ENCODE data around the gene RSRC2. TPM values are rescaled to one million over a fixed set of nuclear protein-coding genes. Genes with fewer than 3 reads are reported as not detected.
"Not testable (repeated sequence)": the region's sequence is repeated elsewhere in the genome, so short reads cannot be mapped to it uniquely, and the experiment has no call there.

RSRC2 gene
- total and polyA plus RNA-seq, 9 of the 15 experiments (the other 6 are each of a cell fraction or from before 2014, with no cell fraction given): 52.6 to 123 (median 80.3) TPM

DNA sequence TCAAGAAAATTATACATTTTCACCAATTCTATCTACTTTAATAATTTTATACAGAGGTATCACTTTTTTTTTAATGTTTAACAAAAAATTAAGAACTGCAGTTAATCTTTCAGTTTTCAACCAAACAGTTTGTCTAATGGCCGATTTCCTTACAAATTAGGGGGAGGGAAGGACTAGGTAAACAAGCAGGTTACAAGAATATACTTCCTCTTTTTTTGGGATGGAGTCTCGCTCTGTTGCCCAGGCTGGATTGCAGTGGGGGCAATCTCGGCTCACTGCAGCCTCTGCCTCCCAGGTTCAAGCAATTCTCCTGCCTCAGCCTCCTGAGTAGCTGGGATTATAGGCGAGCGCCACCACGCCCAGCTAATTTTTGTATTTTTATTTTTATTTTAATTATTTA lies 33.5 kb downstream of the RSRC2 start:
- H3K27ac ChIP-seq (ENCODE audit: extremely low read depth, low read depth, low read length); H4K20me1 ChIP-seq (replicated peaks; ENCODE audit: control insufficient read depth, insufficient read depth, low read length); H3K9me1 ChIP-seq (ENCODE audit: control insufficient read depth, insufficient read depth, low read length); H3K9me3 ChIP-seq (replicated peaks; ENCODE audit: control insufficient read depth, insufficient read depth, low read depth, low read length); H3K4me1 ChIP-seq (replicated peaks in 1 of 2; ENCODE audit: control insufficient read depth in 2 of 2, insufficient read depth in 2 of 2, low read length in 2 of 2); in situ Hi-C loops (cut with MboI); FAIRE-seq; CTCF ChIA-PET (ENCODE audit: low intra/inter-chr PET ratio); ATAC-seq; BruUV-seq (replicated peaks); DNase-seq (ENCODE audit: extremely low read depth in 1 of 4, low spot score in 3 of 4); intact Hi-C loops (cut with micrococcal nuclease); H2AFZ ChIP-seq (ENCODE audit: low read depth, low read length); H3K4me2 ChIP-seq (ENCODE audit: insufficient read depth, low read length); H3K9ac ChIP-seq (ENCODE audit: insufficient read depth in 1 of 2, low read depth in 2 of 2, low read length in 2 of 2); H3K27me3 ChIP-seq (ENCODE audit: control insufficient read depth in 2 of 2, insufficient read depth in 2 of 2, low read length in 2 of 2); H3K4me3 ChIP-seq: not testable (repeated sequence)
- peaks cover 64% of the 10 kb centered on the region for H3K36me3 ChIP-seq (ENCODE audit: control insufficient read depth, insufficient read depth, low read length)
- POLR2A ChIA-PET: interaction anchor here (0.6 to 9.6 kb wide), 5 partner anchors 9 to 126 kb away, joined by 3 to 125 read pairs (median 4); no protein-coding TSS in a partner anchor
- 78% methylated on average over 6 of the region's 6 CpGs for WGBS (ENCODE audit: insufficient coverage, low coverage, missing lambda C conversion rate)
- TF ChIP-seq FOXA3 (CRISPR knock-in tag; conservative IDR thresholded peaks at IDR 0.05 in 1 of 2, IDR thresholded peaks at IDR 0.05 in 1 of 2): peak; percentile 56 to 69; a peak in 3 of 4 replicates
- peak; percentile 81 for TF ChIP-seq ZNF121 (CRISPR knock-in tag; conservative IDR thresholded peaks at IDR 0.05)
- TF ChIP-seq RBFOX2 (IDR thresholded peaks at IDR 0.05; ENCODE audit: low read depth, low read length): 0 out of 2 replicates have a peak, but pooled peaks have one; percentile 13
- H3K79me2 ChIP-seq (ENCODE audit: control insufficient read depth, insufficient read depth, low read length): peaks cover 57% of the 10 kb centered on the region

DNA sequence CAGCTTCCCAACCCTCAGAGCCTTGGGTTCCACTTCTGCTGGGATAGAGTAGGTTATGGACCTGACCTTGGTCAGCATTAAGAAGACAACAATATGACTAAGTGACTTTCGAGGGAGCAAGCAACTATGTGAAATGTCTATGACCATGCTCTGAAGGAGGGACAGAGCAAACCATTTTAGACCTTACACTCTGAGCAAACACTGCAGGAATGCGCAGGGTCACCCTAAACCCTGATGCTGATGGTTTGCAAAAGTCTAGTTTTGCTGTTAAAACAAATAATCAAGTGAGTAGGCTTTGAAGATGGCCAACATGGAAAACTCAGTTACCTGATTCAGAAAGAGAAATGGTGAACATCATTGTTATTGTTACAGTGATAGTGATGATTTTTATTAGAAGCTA lies 34.7 kb downstream of the RSRC2 start:
- Histone ChIP-seq H3K4me3 (no peak overlapping the region), H2AFZ (ENCODE audit: low read depth, low read length) (no peak overlapping the region), H3K27me3 (ENCODE audit: control insufficient read depth in 2 of 2, insufficient read depth in 2 of 2, low read length in 2 of 2) (no peaks in the 10 kb centered on the region), H3K36me3 (ENCODE audit: control insufficient read depth, insufficient read depth, low read length) (peaks cover 76% of the 10 kb centered on the region), H3K4me1 (replicated peaks in 1 of 2; ENCODE audit: control insufficient read depth in 2 of 2, insufficient read depth in 2 of 2, low read length in 2 of 2) (peaks cover 0 to 6% of the 10 kb centered on the region in 2 experiments; a peak in 2 of 5 replicates), H3K9me1 (ENCODE audit: control insufficient read depth, insufficient read depth, low read length) (no peaks in the 10 kb centered on the region), H4K20me1 (replicated peaks; ENCODE audit: control insufficient read depth, insufficient read depth, low read length) (no peaks in the 10 kb centered on the region), H3K27ac (ENCODE audit: extremely low read depth, low read depth, low read length) (no peak overlapping the region), H3K79me2 (ENCODE audit: control insufficient read depth, insufficient read depth, low read length) (peaks cover 45% of the 10 kb centered on the region), H3K9me3 (replicated peaks; ENCODE audit: control insufficient read depth, insufficient read depth, low read depth, low read length) (no peaks in the 10 kb centered on the region), H3K4me2 (ENCODE audit: insufficient read depth, low read length) (no peak overlapping the region), H3K9ac (ENCODE audit: insufficient read depth in 1 of 2, low read depth in 2 of 2, low read length in 2 of 2) (no peak overlapping the region)
- POLR2A ChIA-PET: interaction anchor here (0.6 to 9.6 kb wide), 6 partner anchors 7 to 280 kb away, joined by 3 to 125 read pairs (median 4); partner anchors contain the start of gene ZCCHC8
- ATAC-seq (peak; percentile 14), FAIRE-seq (no peak), DNase-seq (ENCODE audit: extremely low read depth in 1 of 4, low spot score in 3 of 4) (no peak)
- TF ChIP-seq CHD1 (IDR thresholded peaks at IDR 0.05; ENCODE audit: low read length): no peak
- no peak for TF ChIP-seq TOE1 (IDR thresholded peaks at IDR 0.05; ENCODE audit: borderline replicate concordance)
- TF ChIP-seq TOE1 (CRISPR knock-in tag; IDR thresholded peaks at IDR 0.05; ENCODE audit: borderline replicate concordance, low read depth): no peak
- no peak for TF ChIP-seq ZNF324 (CRISPR knock-in tag; IDR thresholded peaks at IDR 0.05)
- CTCF ChIA-PET (ENCODE audit: low intra/inter-chr PET ratio): no interaction called here
- in situ Hi-C loops (cut with MboI) (no loop called here), intact Hi-C loops (cut with micrococcal nuclease) (no loop called here)
- BruUV-seq (replicated peaks): no TSS peak
- 97% methylated on average over 2 of the region's 2 CpGs for WGBS (ENCODE audit: insufficient coverage, low coverage, missing lambda C conversion rate)

Measured in K562 (cell line).